Middle frontal gyrus (tissue), 1 donor: ENCODE results near the gene PXMP4.
"Not testable (repeated sequence)": the region's sequence is repeated elsewhere in the genome, so short reads cannot be mapped to it uniquely, and the experiment has no call there.

Source experiments
- DNase-seq: peaks from one replicate; pipeline ENCODE4 v3.0.0-alpha.2; 2015; ENCODE audit warnings: low spot score; ENCODE audit errors: extremely low spot score

The PXMP4 gene, protein sequence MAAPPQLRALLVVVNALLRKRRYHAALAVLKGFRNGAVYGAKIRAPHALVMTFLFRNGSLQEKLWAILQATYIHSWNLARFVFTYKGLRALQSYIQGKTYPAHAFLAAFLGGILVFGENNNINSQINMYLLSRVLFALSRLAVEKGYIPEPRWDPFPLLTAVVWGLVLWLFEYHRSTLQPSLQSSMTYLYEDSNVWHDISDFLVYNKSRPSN

DNA sequence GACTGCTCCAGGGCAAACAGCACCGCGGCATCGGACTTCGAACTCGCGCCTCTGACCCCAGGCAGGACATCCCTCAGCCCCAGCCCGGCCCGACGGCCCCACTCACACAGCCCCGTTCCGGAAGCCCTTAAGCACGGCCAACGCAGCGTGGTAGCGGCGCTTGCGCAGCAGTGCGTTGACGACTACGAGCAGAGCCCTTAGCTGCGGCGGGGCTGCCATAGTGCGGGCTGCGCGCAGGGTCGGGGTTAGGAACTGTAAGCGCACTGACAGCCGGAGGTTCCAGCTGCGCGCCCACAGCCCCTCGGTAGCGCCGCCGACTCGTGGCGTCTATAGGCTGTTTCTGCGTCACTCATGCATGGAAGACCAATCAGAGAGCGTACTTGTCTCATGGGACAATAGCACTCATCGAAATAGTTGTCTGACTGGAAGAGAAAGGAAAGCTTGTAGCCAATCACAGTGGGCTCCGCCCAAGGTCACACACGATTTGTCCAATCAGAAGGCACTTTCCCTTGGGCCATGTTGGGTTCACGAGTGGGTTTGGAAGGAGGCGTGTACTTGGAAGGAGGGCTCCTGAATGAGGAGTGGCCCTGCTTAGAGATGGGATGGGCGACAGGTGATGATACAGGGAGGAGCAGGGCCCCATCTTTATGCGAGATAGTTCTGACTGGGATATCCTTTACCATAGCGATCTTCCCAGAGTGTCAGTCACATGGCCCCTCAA is at the start of gene PXMP4:
Gene PXMP4, minus strand, starts transcription at position 322 of the 721 bp plus-strand sequence. Its CDS starts 103 bp downstream, at position 219.
- DNase-seq, result peak; percentile 97

- DNase-seq, result no peak
Measured at GRCh38 chr20:33769043-33769442, 48.9 kb upstream of the PXMP4 start.

- no peak for DNase-seq
Measured at GRCh38 chr20:33767777-33768138, 47.6 kb upstream of the PXMP4 start.

DNA sequence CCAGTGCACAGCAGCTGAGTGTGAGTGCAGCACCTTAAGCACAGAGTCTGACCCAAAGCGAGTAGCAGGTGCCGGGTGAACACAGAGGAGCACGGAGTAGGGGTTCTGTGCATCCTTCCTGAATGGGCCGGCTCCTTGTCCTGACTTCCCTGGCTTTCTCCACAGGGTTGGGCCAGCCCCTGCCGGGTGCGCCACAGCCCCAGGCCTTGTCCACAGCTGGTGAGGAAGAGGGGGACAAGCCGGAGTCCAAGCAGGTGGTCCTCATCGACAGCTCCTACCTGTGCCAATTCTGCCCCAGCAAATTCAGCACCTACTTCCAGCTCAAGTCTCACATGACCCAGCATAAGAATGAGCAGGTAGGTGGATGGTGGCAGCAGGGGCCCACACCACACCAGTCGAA is 46.6 kb upstream of the PXMP4 start:
- DNase-seq, result no peak

GRCh38 chr20:33765592-33765991 is 45.5 kb upstream of the PXMP4 start:
- no peak for DNase-seq

DNA sequence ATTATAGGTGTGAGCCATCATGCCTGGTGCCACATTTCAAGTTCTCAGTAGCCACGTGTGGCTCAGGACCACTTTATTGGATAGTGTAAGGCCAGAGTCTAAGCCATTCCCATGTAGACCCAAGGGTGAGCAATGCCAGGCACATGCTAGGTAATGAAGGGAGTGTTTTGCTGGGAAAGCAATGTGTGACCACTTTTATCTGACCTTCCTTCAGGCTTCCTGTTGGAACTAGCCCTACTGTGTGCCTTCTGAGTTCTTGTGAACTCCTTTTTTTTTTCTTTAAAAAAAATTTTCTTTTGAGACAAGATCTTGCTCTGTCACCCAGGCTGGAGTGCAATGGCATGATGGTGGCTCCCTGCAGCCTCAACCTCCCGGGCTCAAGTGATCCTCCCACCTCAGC is 45.0 kb upstream of the PXMP4 start:
- DNase-seq, result no peak

DNA sequence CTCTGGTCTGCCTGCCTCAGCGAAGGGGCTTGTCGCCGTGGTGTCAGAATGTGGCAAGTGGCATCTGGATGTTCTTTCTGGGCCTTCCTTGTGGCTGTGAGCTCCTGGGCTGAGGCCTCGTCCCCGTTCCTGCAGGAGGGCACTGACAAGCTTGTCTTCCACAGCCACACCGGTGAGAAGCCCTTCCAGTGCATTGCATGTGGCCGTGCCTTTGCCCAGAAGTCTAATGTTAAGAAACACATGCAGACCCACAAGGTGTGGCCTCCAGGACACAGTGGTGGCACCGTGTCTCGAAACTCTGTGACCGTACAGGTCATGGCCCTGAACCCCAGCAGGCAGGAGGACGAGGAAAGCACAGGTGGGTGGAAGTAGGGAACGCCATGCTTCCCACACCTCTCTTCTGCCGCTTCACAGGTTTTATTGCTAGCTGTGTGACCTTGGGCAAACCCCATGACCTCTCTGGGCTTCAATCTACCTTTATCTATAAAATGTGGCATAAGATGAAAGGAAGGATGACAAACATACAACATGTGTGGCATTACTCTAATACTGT is 41.7 kb upstream of the PXMP4 start:
- no peak for DNase-seq

GRCh38 chr20:33757458-33757857 is 37.3 kb upstream of the PXMP4 start:
- DNase-seq, result no peak

GRCh38 chr20:33757046-33757445 is 36.9 kb upstream of the PXMP4 start:
- DNase-seq, result no peak

GRCh38 chr20:33755936-33756490 is 35.9 kb upstream of the PXMP4 start:
- not testable (repeated sequence) for DNase-seq

DNA sequence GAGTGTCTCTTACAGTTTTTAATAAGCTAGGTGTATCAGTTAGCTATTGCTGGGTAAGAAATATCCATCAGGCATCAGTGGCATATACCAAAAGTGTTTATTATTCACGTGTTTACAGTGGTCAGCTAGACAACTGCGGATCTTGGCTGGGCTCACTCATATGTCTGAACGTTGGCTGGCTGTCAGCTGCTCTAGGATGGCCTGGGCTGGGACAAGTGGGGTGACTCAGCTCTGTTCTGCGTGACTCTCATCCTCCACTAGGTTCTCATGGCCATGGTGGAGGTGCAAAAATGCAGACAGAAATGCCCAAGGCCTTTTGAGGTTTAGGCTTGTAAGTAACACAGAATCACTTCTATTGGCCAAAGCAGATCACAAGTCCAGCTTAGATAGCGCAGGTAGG is 33.7 kb upstream of the PXMP4 start:
- DNase-seq, result no peak

- no peak for DNase-seq
Measured at GRCh38 chr20:33753143-33753542, 33.0 kb upstream of the PXMP4 start.

GRCh38 chr20:33751775-33752174 is 31.7 kb upstream of the PXMP4 start:
- DNase-seq, result no peak

- DNase-seq, result no peak
Measured at GRCh38 chr20:33746325-33746998, 26.4 kb upstream of the PXMP4 start.

- no peak for DNase-seq
Measured at GRCh38 chr20:33744773-33745385, 24.8 kb upstream of the PXMP4 start.

GRCh38 chr20:33744181-33744580 is 24.1 kb upstream of the PXMP4 start:
- no peak for DNase-seq

DNA sequence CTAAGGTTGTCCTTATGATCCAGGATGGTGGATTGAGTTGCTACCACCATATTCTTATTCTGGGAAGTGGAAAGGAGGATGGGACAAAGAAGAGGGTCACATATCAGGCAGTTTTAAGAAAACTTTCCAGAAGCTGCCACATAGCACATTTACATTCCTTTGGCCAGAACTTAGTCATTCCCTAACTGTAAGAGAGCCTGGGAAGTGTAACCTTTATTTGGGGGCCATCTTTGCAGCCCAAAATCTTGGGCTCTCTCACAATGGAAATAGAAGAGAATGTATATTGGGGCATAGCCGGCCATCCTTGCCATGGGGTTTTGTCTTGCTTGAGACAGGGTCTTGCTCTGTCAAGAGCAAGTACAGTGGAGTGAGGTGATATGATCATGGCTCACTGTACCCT is 20.1 kb upstream of the PXMP4 start:
- DNase-seq, result no peak

GRCh38 chr20:33739493-33739892 is 19.4 kb upstream of the PXMP4 start:
- DNase-seq, result no peak

DNA sequence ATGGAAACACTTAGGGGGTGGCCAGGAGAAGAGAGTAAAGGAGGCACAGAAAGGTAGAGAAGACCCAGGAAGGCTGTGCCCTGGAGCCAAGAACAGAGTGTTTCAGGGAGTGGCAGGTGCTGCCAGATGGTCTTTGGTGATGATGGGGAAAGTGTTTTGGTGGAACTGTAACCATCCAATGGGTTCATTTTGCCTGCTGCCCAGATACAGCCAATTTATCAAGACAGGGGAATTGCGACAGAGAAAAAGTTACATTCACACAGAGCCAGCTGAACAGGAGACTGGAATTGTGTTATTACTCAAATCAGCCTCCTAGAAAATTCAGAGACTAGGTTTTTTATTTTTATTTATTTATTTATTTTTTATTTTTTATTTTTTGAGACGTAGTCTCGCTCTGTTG is 16.9 kb upstream of the PXMP4 start:
- no peak for DNase-seq

- DNase-seq, result no peak
Measured at GRCh38 chr20:33733654-33734576, 13.8 kb upstream of the PXMP4 start.
